Measurements from ENCODE around the gene DCC. TPM values are rescaled to one million over a fixed set of nuclear protein-coding genes. Genes with fewer than 3 reads are reported as not detected.

The DCC gene
- total and polyA plus RNA-seq, 2 experiments from 2014 or later: not detected

GRCh38 chr18:52427521-52428175 is 87.7 kb downstream of the DCC start:
- Histone ChIP-seq H3K4me1 (ENCODE audit: insufficient read depth) (no peaks in the 10 kb centered on the region), H3K9me3 (ENCODE audit: low read depth) (no peaks in the 10 kb centered on the region), H3K79me2 (ENCODE audit: insufficient read depth) (no peaks in the 10 kb centered on the region)

GRCh38 chr18:52431683-52432082 is 91.7 kb downstream of the DCC start:
- H3K9ac ChIP-seq: no peak overlapping the region
- no peaks in the 10 kb centered on the region for H3K27me3 ChIP-seq (replicated peaks; ENCODE audit: insufficient read depth)
- no peak overlapping the region for H3K4me2 ChIP-seq (ENCODE audit: unreplicated experiment)
- WGBS, 2 experiments (ENCODE audit: low coverage in 1 of 2, low lambda C conversion rate in 2 of 2, missing lambda C conversion rate in 2 of 2): 24 to 30% methylated on average over 5 of the region's 5 CpGs
- in situ Hi-C loops (cut with MboI): no loop called here
- H3K9me2 ChIP-seq (ENCODE audit: insufficient read depth): no peaks in the 10 kb centered on the region
- H4K20me1 ChIP-seq (ENCODE audit: insufficient read depth): no peaks in the 10 kb centered on the region
- H3K36me3 ChIP-seq (ENCODE audit: low read depth): no peaks in the 10 kb centered on the region
- no peak for DNase-seq
- H3K79me2 ChIP-seq (ENCODE audit: insufficient read depth): no peaks in the 10 kb centered on the region
- TF ChIP-seq EZH2phosphoT487 (IDR thresholded peaks at IDR 0.05; ENCODE audit: insufficient read depth, low read depth) (no peak), EZH2 (IDR thresholded peaks at IDR 0.05; ENCODE audit: insufficient read depth, poor library complexity, severe bottlenecking) (no peak)
- no peaks in the 10 kb centered on the region for H3K9me3 ChIP-seq (ENCODE audit: low read depth)
- H2AFZ ChIP-seq: no peak overlapping the region
- no peaks in the 10 kb centered on the region for H3F3A ChIP-seq (ENCODE audit: insufficient read depth)
- no peak overlapping the region for H3K4me3 ChIP-seq
- no peaks in the 10 kb centered on the region for H3K4me1 ChIP-seq (ENCODE audit: insufficient read depth)
- no peak overlapping the region for H3K27ac ChIP-seq

More at GRCh38 chr18:52427521-52428175, 87.7 kb downstream of the DCC start:
- H3K9ac ChIP-seq: no peak overlapping the region
- no peak overlapping the region for H3K4me2 ChIP-seq (ENCODE audit: unreplicated experiment)
- H3K36me3 ChIP-seq (ENCODE audit: low read depth): no peaks in the 10 kb centered on the region
- 24 to 26% methylated on average over 4 of the region's 4 CpGs for WGBS, 2 experiments (ENCODE audit: low coverage in 1 of 2, low lambda C conversion rate in 2 of 2, missing lambda C conversion rate in 2 of 2)
- in situ Hi-C loops (cut with MboI): no loop called here
- no peak overlapping the region for H2AFZ ChIP-seq
- no peaks in the 10 kb centered on the region for H3K9me2 ChIP-seq (ENCODE audit: insufficient read depth)
- DNase-seq: no peak
- no peak overlapping the region for H3K27ac ChIP-seq
- H4K20me1 ChIP-seq (ENCODE audit: insufficient read depth): no peaks in the 10 kb centered on the region
- H3F3A ChIP-seq (ENCODE audit: insufficient read depth): no peaks in the 10 kb centered on the region
- TF ChIP-seq EZH2 (IDR thresholded peaks at IDR 0.05; ENCODE audit: insufficient read depth, poor library complexity, severe bottlenecking) (no peak), EZH2phosphoT487 (IDR thresholded peaks at IDR 0.05; ENCODE audit: insufficient read depth, low read depth) (no peak)
- H3K27me3 ChIP-seq (replicated peaks; ENCODE audit: insufficient read depth): no peaks in the 10 kb centered on the region
- H3K4me3 ChIP-seq: no peak overlapping the region

GRCh38 chr18:52433797-52434196 is 93.8 kb downstream of the DCC start:
- Histone ChIP-seq H4K20me1 (ENCODE audit: insufficient read depth) (no peaks in the 10 kb centered on the region), H3K27me3 (replicated peaks; ENCODE audit: insufficient read depth) (no peaks in the 10 kb centered on the region), H3K9me3 (ENCODE audit: low read depth) (no peaks in the 10 kb centered on the region), H3K27ac (no peak overlapping the region), H3K4me1 (ENCODE audit: insufficient read depth) (no peaks in the 10 kb centered on the region), H2AFZ (no peak overlapping the region), H3K4me2 (ENCODE audit: unreplicated experiment) (no peak overlapping the region), H3K79me2 (ENCODE audit: insufficient read depth) (no peaks in the 10 kb centered on the region), H3K9me2 (ENCODE audit: insufficient read depth) (no peaks in the 10 kb centered on the region), H3F3A (ENCODE audit: insufficient read depth) (no peaks in the 10 kb centered on the region), H3K4me3 (no peak overlapping the region), H3K36me3 (ENCODE audit: low read depth) (no peaks in the 10 kb centered on the region), H3K9ac (no peak overlapping the region)
- in situ Hi-C loops (cut with MboI): no loop called here
- TF ChIP-seq EZH2 (IDR thresholded peaks at IDR 0.05; ENCODE audit: insufficient read depth, poor library complexity, severe bottlenecking) (no peak), EZH2phosphoT487 (IDR thresholded peaks at IDR 0.05; ENCODE audit: insufficient read depth, low read depth) (no peak)
- no peak for DNase-seq

GRCh38 chr18:52435301-52435700 is 95.3 kb downstream of the DCC start:
- in situ Hi-C loops (cut with MboI): no loop called here
- TF ChIP-seq EZH2 (IDR thresholded peaks at IDR 0.05; ENCODE audit: insufficient read depth, poor library complexity, severe bottlenecking) (no peak), EZH2phosphoT487 (IDR thresholded peaks at IDR 0.05; ENCODE audit: insufficient read depth, low read depth) (no peak)
- Histone ChIP-seq H3K4me1 (ENCODE audit: insufficient read depth) (no peaks in the 10 kb centered on the region), H2AFZ (no peak overlapping the region), H3K4me3 (no peak overlapping the region), H3K36me3 (ENCODE audit: low read depth) (no peaks in the 10 kb centered on the region), H3K79me2 (ENCODE audit: insufficient read depth) (no peaks in the 10 kb centered on the region), H4K20me1 (ENCODE audit: insufficient read depth) (no peaks in the 10 kb centered on the region), H3K4me2 (ENCODE audit: unreplicated experiment) (no peak overlapping the region), H3K27ac (no peak overlapping the region), H3K27me3 (replicated peaks; ENCODE audit: insufficient read depth) (no peaks in the 10 kb centered on the region), H3K9ac (no peak overlapping the region), H3K9me3 (ENCODE audit: low read depth) (no peaks in the 10 kb centered on the region), H3F3A (ENCODE audit: insufficient read depth) (no peaks in the 10 kb centered on the region), H3K9me2 (ENCODE audit: insufficient read depth) (no peaks in the 10 kb centered on the region)
- no peak for DNase-seq
- 26 to 49% methylated on average over 7 of the region's 7 CpGs for WGBS, 2 experiments (ENCODE audit: low coverage in 1 of 2, low lambda C conversion rate in 2 of 2, missing lambda C conversion rate in 2 of 2)

DNA sequence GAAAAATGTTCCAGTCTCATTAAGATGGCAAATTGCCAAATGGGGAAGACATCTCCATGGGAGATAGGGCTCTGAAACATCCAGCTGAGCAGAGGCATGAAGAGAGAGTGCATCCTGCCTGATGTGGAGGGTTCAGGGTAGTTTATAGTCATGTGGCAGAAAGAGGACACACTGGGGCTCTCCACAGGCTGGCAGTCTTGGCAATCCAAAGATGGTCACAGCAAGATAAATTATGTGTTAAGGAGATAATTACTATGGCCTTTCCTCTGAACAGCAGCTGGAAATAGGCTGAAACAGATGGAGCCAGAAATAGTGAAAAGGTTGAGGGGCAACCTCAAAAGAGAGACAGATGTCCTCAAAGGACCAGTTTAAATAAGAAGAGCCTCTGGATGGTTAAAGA is 97.2 kb downstream of the DCC start:
- Histone ChIP-seq H3F3A (ENCODE audit: insufficient read depth) (no peaks in the 10 kb centered on the region), H3K4me3 (no peak overlapping the region), H2AFZ (no peak overlapping the region), H3K9ac (no peak overlapping the region), H3K9me3 (ENCODE audit: low read depth) (no peaks in the 10 kb centered on the region), H3K27me3 (replicated peaks; ENCODE audit: insufficient read depth) (no peaks in the 10 kb centered on the region), H3K4me2 (ENCODE audit: unreplicated experiment) (no peak overlapping the region), H3K79me2 (ENCODE audit: insufficient read depth) (no peaks in the 10 kb centered on the region), H3K27ac (no peak overlapping the region), H3K36me3 (ENCODE audit: low read depth) (no peaks in the 10 kb centered on the region), H4K20me1 (ENCODE audit: insufficient read depth) (no peaks in the 10 kb centered on the region), H3K4me1 (ENCODE audit: insufficient read depth) (no peaks in the 10 kb centered on the region), H3K9me2 (ENCODE audit: insufficient read depth) (no peaks in the 10 kb centered on the region)
- in situ Hi-C loops (cut with MboI): no loop called here
- TF ChIP-seq EZH2phosphoT487 (IDR thresholded peaks at IDR 0.05; ENCODE audit: insufficient read depth, low read depth) (no peak), EZH2 (IDR thresholded peaks at IDR 0.05; ENCODE audit: insufficient read depth, poor library complexity, severe bottlenecking) (no peak)
- no peak for DNase-seq
